Type B pancreatic cell (in vitro differentiated cells): ENCODE measurements around the gene CD300LD. TPM values are rescaled to one million over a fixed set of nuclear protein-coding genes. Genes with fewer than 3 reads are reported as not detected.

Experiments
- DNase-seq: peaks from one replicate; pipeline ENCODE4 v3.0.0; 2021; ENCODE audit warnings: mixed read lengths; ENCODE audit not compliant: unreplicated experiment; ENCODE audit errors: extremely low spot score
- H3K27ac Mint-ChIP-seq: 2 replicates; pipeline ENCODE4 v1.8.0; 2021; ENCODE audit warnings: mild to moderate bottlenecking, mixed read lengths
- H3K27me3 Mint-ChIP-seq: 2 replicates; pipeline ENCODE4 v1.8.0; 2021; ENCODE audit warnings: mixed read lengths
- H3K36me3 Mint-ChIP-seq: 2 replicates; pipeline ENCODE4 v1.8.0; 2021; ENCODE audit warnings: mixed read lengths
- H3K4me1 Mint-ChIP-seq: one replicate; pipeline ENCODE4 v1.8.0; 2021; ENCODE audit warnings: mixed read lengths; ENCODE audit not compliant: unreplicated experiment
- H3K4me3 Mint-ChIP-seq: 2 replicates; pipeline ENCODE4 v1.8.0; 2021; ENCODE audit warnings: mild to moderate bottlenecking, mixed read lengths
- H3K9me3 Mint-ChIP-seq: 2 replicates; pipeline ENCODE4 v1.8.0; 2021; ENCODE audit warnings: mixed read lengths
- CTCF ChIP-seq: fragments of 200-600 bp; sonication (generic); conservative IDR thresholded peaks from 2 replicates; pipeline ENCODE4 v1.5.0; 2021; ENCODE audit warnings: antibody characterized with exemption, mild to moderate bottlenecking
- total RNA-seq: library from RNA; stranded (reverse); gene quantifications from 2 replicates; pipeline ENCODE4 v1.2.1, GENCODE V29; 2021; ENCODE audit warnings: low replicate concordance

Gene CD300LD
- total RNA-seq, 1 donor from 2014 or later: not detected

DNA sequence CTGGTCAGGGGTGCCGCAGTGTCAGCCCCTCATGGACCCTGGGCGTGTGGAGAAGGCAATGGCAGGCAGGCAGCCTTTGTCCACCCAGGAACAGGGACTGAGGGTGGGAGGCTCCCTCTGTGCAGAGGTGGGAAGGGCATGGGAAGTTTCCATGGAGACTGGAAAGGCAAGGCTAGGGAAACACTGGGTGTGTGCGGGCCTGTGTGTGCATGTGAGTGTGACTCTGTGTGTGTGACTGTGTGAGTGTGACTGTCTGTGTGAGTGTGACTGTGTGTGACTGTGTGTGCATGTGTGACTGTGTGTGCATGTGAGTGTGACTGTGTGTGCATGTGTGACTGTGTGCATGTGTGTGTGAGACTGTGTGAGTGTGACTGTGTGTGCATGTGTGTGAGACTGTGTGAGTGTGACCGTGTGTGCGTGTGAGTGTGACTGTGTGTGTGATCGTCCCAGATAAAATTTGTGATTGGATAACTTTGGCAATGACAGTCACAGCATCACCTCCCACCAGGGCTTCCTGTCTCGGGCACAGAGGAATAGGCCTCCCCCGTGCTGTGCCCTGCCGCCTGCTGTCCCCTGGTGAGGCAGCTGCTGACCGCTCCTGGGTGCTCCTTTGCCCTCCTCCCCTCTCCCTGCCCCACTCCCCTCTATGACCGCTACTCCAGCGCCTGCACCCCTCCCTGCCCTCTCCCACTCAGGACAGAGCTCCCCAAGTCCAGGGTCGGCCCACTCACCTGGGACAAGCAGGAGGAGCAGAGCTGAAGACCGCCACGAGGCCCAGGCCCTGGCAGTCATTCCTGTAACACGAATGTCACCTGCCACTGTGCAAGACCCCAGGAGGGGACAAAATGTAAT is 46.9 kb downstream of the CD300LD start:
- Mint-ChIP-seq H3K36me3 (no peaks in the 10 kb centered on the region), H3K4me3 (no peak overlapping the region), H3K27me3 (peaks cover 19% of the 10 kb centered on the region), H3K9me3 (no peaks in the 10 kb centered on the region), H3K27ac (no peak overlapping the region), H3K4me1 (no peaks in the 10 kb centered on the region)
- no peak for TF ChIP-seq CTCF
- DNase-seq: no peak

GRCh38 chr17:74543891-74544760 is 48.0 kb downstream of the CD300LD start:
- H3K27me3 Mint-ChIP-seq: peaks cover 27% of the 10 kb centered on the region
- no peaks in the 10 kb centered on the region for H3K36me3 Mint-ChIP-seq
- H3K9me3 Mint-ChIP-seq: no peaks in the 10 kb centered on the region
- H3K4me3 Mint-ChIP-seq: no peak overlapping the region
- no peak overlapping the region for H3K27ac Mint-ChIP-seq
- no peak for TF ChIP-seq CTCF
- H3K4me1 Mint-ChIP-seq: no peaks in the 10 kb centered on the region
- DNase-seq: no peak

DNA sequence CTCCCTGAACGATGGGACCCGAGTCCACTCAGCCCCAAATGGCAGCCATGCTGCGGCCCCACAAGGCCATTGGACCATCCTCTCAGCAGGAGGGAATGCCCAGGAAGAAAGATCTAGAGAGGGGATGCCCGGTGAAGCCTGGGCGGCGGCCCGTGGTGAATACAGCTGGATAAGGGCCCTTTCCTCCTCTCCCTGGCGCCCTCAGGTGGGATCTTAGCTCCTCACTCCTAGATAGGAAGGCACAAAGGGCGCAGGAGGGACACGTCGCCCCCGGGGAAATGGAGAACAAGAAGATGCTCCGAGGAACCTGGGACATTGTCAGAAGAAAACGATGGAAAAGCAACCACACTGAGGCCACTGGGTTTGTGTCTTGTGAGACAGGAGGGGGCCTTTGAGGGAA is 48.7 kb downstream of the CD300LD start:
- no peaks in the 10 kb centered on the region for H3K36me3 Mint-ChIP-seq
- H3K4me3 Mint-ChIP-seq: no peak overlapping the region
- TF ChIP-seq CTCF: no peak
- DNase-seq: no peak
- H3K9me3 Mint-ChIP-seq: no peaks in the 10 kb centered on the region
- H3K27me3 Mint-ChIP-seq: peaks cover 27% of the 10 kb centered on the region
- H3K4me1 Mint-ChIP-seq: no peaks in the 10 kb centered on the region
- no peak overlapping the region for H3K27ac Mint-ChIP-seq

GRCh38 chr17:74542727-74543383 is 49.2 kb downstream of the CD300LD start:
- DNase-seq: no peak
- no peaks in the 10 kb centered on the region for H3K4me1 Mint-ChIP-seq
- H3K36me3 Mint-ChIP-seq: no peaks in the 10 kb centered on the region
- H3K27me3 Mint-ChIP-seq: peaks cover 33% of the 10 kb centered on the region
- TF ChIP-seq CTCF: no peak
- no peaks in the 10 kb centered on the region for H3K9me3 Mint-ChIP-seq
- no peak overlapping the region for H3K4me3 Mint-ChIP-seq
- no peak overlapping the region for H3K27ac Mint-ChIP-seq

- DNase-seq: no peak
- no peak for TF ChIP-seq CTCF
- Mint-ChIP-seq H3K9me3 (no peaks in the 10 kb centered on the region), H3K27me3 (peaks cover 40% of the 10 kb centered on the region), H3K4me1 (no peaks in the 10 kb centered on the region), H3K4me3 (no peak overlapping the region), H3K27ac (no peak overlapping the region), H3K36me3 (no peaks in the 10 kb centered on the region)
These were observed 49.9 kb downstream of the CD300LD start for GRCh38 chr17:74542166-74542565.
